ENCODE results near the gene ZNF692.

Gene ZNF692

GRCh38 chr1:248873993-248874533 lies 15.2 kb upstream of the ZNF692 start:
- DNase-seq: peak; percentile 65

- DNase-seq: peak; percentile 81
Measured at GRCh38 chr1:248873409-248873992, 14.6 kb upstream of the ZNF692 start.

- DNase-seq: peak; percentile 29
Measured at GRCh38 chr1:248872752-248873408, 14.0 kb upstream of the ZNF692 start.

- DNase-seq: no peak
Measured at GRCh38 chr1:248871837-248872401, 13.0 kb upstream of the ZNF692 start.

- peak; percentile 78 for DNase-seq
Measured at GRCh38 chr1:248862998-248863881, 4.4 kb upstream of the ZNF692 start.

- DNase-seq: no peak
Measured at GRCh38 chr1:248862695-248862997, 3.8 kb upstream of the ZNF692 start.

GRCh38 chr1:248861616-248862015 lies 2.7 kb upstream of the ZNF692 start:
- DNase-seq: no peak

GRCh38 chr1:248860007-248860406 lies 1.1 kb upstream of the ZNF692 start:
- DNase-seq: no peak

GRCh38 chr1:248858096-248858890 lies 592 bp downstream of the ZNF692 start:
- DNase-seq: no peak

- no peak for DNase-seq
Measured at GRCh38 chr1:248857749-248858095, 1.2 kb downstream of the ZNF692 start.

GRCh38 chr1:248857201-248857600 lies 1.7 kb downstream of the ZNF692 start:
- DNase-seq: no peak

GRCh38 chr1:248856176-248856575 lies 2.7 kb downstream of the ZNF692 start:
- no peak for DNase-seq

- no peak for DNase-seq
Measured at GRCh38 chr1:248855580-248855979, 3.3 kb downstream of the ZNF692 start.

- no peak for DNase-seq
Measured at GRCh38 chr1:248853663-248854375, 5.1 kb downstream of the ZNF692 start.

GRCh38 chr1:248852481-248853405 lies 6.1 kb downstream of the ZNF692 start:
- no peak for DNase-seq

- DNase-seq: no peak
Measured at GRCh38 chr1:248851390-248851789, 7.5 kb downstream of the ZNF692 start.

- no peak for DNase-seq
Measured at GRCh38 chr1:248850536-248851251, 8.2 kb downstream of the ZNF692 start.

- DNase-seq: no peak
Measured at GRCh38 chr1:248850124-248850523, 8.8 kb downstream of the ZNF692 start.

- DNase-seq: no peak
Measured at GRCh38 chr1:248849637-248850036, 9.2 kb downstream of the ZNF692 start.

GRCh38 chr1:248849152-248849551 lies 9.7 kb downstream of the ZNF692 start:
- DNase-seq: no peak
